Activated CD8-positive, alpha-beta memory T cell treated with anti-CD3 and anti-CD28 coated beads, Interleukin-2, amount 50 U/mL, for 48 hours (primary cell): ENCODE data around the gene CRBN.

Experiments
- DNase-seq: peaks from one replicate; pipeline ENCODE4 v3.0.0-alpha.2; 2020

CRBN gene

DNA sequence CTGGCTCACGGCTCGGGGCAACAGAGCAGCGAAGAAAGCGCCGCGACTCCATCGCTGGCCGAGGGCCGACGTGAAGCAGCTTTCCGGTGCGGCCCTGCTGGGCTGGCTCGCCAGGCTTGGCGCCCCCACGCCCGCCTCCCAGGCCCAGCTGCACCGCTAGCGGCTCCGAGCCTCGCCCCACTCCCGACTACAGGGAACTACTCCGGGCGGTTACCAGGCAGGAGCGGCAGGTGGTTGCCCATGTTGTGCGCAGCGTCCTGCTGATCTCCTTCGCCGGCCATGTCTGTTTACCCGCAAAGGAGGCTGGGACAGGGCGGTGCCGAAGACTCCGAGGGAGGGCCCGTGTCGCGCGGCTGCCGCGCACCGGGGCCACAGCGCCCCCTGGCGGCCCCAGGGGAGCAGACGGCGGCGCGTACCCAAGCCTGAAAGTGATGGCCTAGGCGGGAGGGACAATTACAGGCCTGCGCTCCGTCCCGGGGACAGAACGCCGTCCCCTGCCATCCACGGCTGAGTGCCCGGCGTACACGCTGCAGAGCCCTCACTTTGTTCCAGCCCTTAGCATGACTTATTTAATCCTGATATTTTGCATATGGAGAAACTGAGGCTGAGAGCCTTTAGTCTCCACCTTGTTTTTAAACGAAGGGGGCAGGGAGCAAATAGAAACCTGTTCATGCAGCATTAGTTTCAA lies at the start of gene CRBN:
CRBN (minus strand) TSS at position 285 of the 688 bp plus-strand sequence; CDS start at position 281, 4 bp downstream.
- DNase-seq: peak; percentile 94

DNA sequence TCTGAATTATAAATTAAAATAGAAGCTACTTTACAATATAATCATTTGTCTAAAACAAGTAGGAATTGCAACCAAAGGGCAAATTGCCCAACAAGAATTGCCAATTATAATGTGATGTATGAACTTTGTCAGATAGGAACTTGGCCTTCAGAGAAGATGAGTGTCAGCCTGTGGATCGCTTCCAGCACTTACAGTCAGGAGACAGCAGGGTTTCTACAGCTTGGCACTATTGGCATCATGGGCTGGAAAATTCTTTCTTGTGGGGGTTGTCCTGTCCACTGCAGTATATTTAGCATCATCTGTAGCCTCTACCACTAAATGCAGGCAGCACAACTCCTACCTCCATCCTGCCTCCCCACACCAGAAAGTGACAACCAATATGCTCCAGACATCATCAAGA lies 48.1 kb upstream of the CRBN start:
- DNase-seq: no peak

DNA sequence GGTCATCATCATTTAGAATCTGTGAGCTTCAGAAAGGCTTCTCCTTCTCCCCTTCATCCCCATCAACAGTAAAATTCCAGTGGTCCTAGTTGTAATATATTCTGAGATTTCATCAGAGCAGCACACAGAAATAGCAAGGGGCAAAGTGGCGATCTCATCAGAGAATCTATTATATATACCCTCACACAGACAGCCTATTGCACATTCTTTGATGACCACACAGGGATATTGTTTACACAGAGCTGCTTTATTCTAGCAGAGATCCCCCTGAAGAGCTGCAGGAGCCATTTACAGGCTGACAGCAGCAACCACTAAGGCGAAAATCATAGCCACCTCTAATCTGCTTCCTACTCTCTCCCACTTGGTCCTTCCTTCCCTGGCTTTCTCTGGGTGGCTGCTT lies 42.0 kb upstream of the CRBN start:
- DNase-seq: no peak

DNA sequence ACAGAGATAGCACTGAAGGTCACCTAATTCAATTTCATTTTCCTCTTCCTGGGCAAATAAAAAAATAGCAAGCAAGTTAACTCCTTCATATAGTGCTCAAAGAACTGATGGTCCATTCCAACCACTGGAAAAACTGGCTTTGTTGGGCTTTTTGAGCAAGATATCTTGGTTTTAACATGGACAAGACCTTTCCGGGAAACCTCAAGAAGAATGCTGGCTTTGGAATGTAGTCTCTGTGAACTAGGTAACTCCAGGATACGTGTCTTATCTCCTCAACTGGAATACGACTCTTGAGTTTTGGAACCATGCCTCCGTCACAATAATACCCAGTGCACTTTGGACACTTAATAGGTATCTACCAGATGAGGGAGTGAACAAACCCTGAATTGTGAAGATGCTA lies 36.9 kb upstream of the CRBN start:
- DNase-seq: no peak

DNA sequence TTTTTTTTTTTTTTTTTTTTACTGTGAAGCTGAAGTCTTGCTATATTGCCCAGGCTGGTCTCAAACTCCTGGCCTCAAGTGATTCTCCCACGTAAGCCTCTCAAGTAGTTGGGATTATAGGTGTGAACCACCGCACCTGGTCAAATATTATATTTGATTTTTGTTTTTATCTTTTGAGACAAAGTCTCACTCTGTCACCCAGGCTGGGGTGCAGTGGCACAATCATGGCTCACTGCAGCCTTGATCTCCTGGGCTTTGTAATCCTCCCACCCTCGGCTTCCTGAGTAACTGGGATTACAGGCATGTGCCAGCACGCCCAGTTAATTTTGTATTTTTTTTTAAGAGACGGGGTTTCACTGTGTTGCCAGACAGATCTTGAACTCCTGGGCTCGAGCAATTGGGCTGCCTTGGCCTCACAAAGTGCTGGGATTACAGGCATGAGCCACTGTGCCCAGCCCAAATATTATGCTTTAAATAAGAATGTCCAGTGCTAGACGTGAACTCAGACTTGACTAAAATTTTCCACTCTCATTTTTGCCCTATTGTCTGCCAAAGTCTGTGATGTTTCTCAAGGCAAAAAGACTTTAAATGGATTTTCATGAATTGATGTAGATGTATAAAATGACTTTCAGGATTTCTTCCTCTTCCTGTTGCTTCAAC lies 33.4 kb upstream of the CRBN start:
- DNase-seq: no peak

DNA sequence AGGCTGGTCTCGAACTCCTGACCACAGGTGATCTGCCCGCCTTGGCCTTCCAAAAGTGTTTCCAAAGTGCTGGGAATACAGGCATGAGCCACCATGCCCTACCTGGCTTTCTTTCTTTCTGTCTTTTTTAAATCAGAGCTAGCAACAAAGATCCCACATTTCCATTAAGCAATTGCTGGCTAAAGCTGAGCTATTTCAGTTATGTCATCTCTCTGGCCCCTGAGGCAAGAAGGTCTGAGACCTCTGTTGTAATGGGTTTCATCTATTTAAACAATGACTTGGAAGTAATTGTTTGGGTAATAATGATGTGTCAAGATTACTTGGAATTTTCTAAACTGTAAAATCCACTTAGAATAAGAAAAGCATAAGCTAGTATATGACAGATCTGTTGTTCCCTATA lies 30.2 kb upstream of the CRBN start:
- no peak for DNase-seq

DNA sequence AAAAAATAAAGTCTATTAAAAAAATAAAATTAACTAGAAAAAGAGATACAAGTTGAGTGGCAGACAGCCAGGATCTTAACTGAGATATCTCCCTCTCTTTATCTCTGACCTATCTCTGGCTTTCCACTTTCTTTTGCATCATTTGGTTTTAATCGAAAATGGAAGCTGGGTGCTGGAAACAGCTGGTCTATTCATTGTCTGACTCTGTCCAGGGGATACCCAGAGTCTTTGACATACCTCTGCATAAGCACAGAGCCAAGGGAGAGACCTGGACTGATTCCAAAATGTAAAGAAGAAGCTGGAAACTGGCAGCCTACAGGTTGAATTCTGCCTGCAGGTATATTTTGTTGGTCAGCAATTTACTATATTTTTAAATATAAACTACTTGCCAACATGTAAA lies 29.6 kb upstream of the CRBN start:
- DNase-seq: no peak

DNA sequence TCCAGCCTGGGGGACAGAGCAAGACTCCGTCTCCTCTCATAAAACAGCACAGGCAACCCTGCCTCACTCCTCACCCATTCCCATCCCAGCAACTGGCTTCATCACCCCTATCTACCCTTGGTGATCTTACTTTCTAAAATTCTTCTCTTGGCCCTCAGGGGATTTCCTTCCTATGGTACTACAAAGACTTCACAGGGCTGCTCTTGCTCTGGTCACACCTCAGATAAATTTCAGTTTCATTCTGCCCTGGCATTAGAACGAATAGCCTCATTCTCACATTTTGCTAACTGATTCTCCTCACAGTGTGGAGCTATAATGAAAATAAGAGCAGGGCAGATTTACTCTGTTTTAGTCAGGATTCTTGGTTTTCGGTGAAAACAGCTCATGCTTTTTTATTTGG lies 22.1 kb upstream of the CRBN start:
- DNase-seq: no peak

DNA sequence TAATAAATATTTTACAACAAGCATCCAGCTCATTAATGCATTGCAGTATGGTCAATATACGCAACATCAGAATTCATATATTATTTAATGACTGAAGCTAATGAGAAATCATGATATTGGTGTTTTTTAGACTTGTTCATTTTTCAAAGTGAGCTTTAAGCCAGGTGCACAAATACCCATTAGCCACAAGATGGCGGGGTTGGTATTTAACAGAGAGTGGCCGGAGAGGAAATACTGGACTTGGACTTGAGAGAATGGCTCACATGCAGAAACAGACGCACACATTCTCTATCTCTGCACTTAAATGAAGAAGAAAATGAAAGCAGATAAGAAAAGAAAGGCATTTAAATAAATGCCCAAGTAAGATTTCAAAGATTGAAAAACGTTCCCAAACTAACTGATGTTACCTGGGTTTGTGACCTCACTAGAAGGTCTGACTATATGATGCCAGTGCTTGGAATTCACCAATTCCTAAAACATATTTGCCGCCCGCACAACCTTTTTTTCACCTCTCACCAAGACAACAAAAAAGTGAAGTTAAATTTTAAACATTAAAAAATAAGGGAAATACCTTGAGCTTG lies 21.2 kb upstream of the CRBN start:
- no peak for DNase-seq

DNA sequence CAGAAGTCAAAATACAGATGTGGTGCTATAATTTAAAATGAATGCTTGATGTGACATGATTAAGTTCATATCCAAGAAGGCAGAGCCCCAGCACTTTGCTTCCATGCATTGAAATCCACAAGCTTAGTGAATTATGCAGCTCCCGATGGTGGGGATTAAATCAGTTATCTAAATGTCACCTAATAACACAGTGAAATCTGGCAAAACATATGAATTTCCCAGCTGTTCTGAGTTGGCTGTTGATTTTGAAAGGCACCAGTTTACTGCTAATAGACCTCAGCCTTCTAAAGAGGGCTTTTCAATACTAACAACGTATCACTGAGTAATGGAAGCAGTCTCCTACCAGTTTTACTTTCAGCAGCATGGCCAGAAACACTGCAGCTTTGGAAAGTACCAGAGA lies 19.8 kb upstream of the CRBN start:
- no peak for DNase-seq

DNA sequence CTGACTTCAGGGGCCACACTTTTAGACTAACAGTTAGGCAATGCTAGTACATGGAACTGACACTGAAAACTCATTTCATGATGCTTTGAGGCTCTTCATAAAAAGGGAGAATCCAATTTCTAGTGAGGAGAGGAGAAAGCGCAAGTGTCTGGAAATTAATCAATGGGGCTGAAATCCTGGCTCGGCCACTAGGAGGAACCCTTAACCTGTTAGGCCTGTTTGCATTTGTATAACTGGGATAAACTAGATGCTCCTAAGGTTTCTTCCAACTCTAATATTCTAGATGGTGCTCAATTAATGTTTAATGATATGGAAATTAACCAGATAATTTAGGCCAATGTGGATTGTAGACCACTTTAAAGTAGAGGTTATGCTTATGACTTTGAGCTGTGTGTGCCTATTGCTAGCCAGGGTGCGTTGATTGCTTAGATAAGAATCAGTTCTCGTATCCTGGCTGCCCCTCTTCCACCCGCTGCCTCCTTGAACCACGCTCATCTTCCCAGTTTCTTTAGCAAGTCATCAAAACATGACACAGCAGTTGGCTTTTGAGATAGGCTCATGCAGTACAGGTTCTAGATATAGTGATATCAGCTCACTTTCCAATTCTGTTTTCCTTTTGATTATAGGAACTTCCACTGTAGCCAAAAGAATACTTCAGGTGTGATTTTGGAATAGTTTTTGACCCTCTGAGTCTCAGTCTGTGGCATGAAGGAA lies 16.8 kb upstream of the CRBN start:
- no peak for DNase-seq

DNA sequence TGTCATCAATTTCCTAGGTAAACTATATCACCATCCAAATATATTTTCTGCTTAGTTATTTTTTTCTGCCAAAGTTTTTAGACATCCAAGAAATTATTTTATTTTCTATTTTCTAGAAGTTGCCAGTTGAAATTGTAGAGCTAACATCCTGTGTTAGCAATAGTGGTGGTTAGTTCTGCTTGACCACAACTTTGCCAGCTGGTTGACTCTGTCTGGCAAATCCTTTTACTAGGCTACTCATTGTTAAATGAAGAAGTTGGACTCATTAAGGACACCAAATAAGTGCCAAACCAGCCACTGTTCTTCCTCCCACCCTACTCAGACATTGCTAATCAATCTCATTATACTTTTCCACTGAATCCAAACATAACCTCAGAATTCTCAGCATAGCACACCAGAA lies 15.4 kb upstream of the CRBN start:
- no peak for DNase-seq

DNA sequence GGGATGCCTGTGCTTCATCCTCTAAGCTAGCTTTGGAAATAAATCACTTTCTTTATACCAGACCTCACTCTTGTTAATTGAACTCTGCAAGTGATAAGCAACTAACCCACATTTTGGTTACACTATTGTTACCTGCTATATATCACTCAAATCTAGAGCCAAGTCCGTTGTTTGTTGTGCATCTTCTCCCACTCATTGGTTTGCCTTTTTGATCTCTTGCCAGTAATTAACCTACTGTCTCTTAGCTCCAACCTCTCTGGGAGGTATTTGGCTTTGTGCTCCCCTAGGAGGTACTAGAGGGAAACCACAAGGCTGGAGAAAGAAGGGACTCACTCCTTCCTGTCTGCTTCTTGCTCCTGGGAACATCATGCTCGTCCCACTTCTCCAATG lies 12.8 kb upstream of the CRBN start:
- no peak for DNase-seq

DNA sequence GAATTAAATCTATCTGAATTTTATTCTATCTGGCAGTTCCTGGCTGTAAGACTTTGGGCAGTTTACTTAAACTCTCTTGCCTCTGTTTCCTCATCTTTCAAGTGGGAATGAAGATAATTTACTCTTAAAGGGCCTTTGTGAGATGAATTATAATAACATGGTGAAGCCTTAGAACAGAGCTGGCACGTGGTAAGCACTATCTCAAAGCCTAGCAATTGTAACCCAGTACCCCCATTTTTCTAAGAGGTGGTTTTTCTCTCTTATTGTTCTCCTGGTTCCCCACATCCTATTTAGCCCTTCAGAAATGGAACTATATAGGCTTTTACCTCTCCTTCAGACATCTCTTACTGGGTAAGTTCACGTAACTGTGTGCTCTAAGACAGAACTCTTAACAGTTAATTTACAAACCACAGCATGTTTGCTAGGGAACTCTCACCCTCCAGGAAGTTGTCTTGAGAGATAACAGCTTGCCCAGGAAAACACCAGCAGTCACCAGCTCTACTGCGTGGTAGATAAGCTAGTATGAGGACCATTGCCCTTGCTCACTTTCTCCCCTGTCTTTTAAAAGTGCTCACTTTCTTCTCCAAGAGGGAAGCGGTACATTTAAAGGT lies 12.3 kb upstream of the CRBN start:
- no peak for DNase-seq

DNA sequence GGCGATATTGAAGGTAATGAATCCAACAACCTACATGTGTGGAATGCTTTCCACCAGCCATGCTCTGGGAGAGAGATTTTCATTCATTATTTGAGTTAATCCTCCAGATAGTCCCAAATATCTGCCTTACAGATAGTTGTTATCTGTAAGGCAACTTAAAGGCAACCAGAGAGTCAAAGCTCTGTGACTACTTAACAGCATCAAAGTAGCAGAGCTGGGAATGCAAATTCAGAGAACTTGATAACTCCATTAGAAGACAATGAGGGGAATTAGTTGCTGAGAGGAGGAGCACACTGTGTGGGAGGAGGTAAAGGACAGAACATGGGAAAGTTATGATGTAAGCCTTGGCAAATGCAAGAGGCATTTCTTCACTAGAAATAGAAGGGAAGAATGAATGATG lies 10.5 kb upstream of the CRBN start:
- no peak for DNase-seq

DNA sequence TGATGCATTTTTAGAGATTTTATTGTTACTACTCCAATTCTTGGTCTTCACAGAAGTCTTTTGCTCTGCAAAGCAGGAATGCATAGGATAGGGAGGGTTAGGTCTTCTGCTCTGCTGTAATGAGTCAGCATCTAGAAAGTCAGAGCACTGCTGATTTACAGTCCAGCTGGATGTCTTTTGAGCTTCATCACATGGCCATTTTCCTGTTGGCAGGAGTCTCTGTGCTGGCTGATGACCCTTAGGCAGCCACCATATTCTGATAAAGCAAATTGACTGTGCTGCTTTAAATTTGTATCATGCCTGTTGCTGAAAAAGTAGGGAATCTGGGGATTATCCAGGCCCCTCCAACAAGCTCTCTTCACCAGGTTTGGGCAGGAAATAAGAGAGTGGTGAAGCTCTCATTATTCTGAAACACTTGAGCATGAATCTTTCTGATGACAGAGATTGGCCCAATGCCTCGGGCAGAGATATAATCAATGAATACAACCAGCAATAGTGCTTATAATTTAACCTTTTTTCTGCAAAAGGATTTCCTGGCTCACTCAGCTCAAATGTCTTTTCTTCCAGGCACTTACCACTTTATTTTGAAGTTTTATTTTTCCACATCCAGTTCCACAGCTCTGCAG lies 9.7 kb upstream of the CRBN start:
- DNase-seq: no peak

DNA sequence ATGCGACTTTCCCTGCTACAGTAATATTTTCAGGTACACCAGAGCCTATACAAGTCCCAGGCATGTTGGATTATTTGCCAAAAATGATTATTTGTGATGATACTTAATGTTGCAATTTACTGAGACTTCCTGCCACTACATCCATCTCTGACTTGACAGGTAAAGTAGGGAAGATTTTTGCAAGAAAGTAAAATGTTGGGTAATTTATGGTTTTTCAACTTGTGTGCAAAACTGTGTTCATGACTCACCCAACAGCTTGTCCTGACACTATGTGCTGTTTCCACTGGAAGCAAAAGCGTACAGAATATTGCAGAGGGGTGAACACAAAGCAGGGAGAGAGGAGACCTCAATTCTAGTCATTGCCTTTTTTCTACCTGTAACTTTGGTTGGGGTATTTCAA lies 5.4 kb upstream of the CRBN start:
- no peak for DNase-seq

DNA sequence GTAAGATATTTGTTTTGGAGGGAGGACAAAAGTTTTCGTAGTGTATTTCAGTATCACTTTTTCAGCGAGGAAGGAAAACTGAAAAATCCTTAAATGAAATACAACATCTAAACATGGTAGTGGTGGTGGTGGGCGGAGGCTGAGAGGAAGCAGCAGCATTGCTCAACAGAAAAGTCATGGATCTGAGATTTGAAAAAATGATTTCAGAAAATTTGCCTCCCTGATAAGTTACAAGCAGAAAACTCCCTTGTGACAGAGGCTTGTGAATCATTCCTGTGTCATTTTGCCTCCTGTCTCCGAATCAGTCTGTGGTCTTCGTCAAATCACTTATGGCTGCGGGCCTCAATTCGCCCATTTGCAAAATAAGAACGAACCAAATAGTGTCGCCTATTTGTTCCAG lies 965 bp upstream of the CRBN start:
- no peak for DNase-seq

DNA sequence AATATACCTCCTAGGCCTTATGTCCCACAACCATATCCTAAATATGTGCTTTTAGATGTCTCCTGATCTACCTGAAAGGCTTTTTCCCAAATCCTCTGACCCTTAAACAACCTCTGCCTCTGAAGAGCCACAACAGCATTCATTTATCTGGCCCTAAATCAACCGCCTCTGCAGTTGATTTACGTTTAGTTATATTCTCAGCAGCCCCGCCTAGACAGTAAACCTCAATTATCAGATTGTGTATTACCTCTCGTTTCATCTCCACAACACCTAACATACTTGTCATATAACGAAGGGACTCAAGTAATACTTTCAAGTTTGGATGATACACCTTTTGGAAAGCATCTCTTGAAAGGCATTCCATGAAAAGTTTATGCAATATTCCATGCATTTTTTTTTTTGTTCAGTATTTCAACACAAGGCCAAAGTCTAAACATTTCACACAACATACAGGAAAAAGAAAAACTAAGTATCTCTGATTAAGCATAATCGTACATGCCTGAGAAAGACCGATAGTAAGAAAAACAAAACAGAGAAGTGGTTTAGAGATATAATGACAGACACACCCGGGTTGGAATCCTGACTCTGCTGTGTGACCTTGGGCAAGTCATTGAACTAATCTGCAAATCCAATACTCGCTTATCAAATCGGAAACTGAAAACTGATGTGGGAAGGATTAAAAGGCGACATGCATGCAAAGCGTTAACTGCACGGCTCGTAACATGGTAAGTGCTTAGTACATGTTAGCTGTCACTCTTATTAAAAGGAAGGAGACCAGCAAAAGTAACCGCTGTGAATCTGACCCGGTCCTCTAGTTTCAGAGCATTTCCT lies 778 bp downstream of the CRBN start:
- no peak for DNase-seq

DNA sequence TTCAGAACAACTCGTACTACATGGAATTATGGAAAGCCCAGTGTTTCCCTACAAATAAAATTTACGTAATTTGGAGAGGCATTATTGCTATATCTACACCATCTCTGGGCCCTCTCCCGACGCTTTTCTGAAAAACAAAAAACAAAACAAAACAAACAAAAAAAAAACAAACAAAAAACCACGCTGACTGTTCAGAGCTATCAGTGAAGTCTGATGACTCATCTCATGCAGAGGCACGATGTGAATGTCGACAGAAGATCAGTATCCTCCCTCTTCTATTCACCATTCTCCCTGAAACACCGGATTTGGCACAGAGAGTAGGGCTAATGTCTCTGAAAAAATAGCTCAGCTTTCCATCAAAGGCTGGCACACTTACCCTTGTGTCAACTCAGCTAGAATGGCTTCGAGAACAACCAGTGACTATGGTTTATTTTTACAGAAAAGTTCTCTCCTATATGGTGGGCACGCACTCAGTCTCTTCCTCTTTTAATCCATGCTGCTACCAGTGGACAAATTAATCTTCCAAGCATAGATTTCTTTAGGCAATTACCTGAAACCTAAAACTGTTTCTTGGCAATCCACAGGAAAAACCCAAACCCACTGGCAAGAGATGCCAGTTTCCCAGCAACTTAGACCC lies 1.5 kb downstream of the CRBN start:
- DNase-seq: no peak

DNA sequence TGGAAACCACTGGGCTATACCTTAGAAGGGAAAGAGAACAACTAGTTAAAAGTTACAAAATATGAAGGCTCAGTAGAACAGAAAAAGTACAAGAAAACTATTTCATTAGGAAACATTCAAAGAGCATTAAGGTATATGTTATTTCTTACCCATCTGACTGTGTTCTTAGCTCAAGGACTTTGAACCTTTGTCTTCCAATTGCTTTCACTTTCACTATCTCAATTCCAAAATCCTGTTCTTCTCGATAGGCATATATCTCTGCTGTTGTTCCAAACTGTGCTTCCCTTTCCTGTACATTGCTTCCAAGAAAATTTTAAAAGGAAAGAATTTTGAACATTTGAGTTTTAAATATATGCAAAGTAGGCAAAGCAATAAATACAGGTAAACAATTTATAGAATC lies 6.9 kb downstream of the CRBN start:
- no peak for DNase-seq

DNA sequence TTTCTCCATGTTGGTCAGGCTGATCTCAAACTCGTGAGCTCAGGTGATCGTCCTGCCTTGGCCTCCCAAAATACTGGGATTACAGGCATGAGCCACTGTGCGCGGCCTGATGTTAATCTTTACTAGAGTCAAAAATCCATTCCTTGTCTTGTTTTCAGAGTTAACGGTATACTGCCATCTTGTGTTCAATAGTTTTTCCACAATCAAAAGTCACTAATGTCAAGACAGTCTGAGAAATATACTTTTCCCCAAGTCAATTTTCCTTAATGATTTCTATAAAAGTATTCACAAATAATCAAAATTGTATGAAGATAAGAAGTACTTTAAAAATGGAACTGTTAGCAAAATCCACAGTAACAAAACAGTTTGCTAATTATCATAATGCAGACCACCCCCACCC lies 8.5 kb downstream of the CRBN start:
- DNase-seq: no peak
